NB4 (cell line): ENCODE results near the gene AHRR.

Experiments
- POLR2A ChIP-seq: IDR thresholded peaks from 2 replicates; pipeline ENCODE4 v1.6.1; 2011; ENCODE audit warnings: mild to moderate bottlenecking; ENCODE audit not compliant: insufficient read length; ENCODE audit errors: extremely low read depth
- TF ChIP-seq, protein P1 (sequence below): IDR thresholded peaks from one replicate; pipeline ENCODE4 v1.5.1; 2012; ENCODE audit warnings: low read depth, low read length

DNA sequence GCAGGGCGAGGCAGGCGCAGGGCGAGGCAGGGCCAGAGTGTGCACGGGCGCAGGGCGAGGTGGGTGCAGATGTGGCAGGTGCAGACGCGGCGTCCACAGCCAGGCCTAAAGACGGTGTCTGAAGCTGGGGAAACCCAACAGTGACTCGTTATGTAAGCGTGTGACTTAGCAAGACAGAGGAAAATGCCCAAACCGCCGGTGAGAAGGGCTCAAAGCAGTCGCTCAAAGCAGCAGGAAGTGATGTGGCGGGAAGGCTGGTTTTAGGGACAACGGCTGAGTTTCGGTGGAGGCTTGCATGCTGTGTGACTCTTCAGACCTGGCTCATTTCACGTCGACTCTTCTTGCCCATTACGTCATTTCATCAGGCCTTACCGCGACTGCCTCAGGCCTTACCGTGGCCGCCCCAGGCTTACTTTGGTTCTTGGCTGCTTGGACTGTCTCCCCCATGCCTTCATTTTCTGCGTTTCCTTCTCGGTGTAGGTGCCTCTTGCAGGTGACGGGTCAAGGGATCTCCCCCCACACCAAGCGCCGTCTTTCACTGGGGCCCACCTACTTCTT, 71.0 kb downstream of the AHRR start:
- peak; percentile 44 for TF ChIP-seq POLR2A
- TF ChIP-seq, protein P1, sequence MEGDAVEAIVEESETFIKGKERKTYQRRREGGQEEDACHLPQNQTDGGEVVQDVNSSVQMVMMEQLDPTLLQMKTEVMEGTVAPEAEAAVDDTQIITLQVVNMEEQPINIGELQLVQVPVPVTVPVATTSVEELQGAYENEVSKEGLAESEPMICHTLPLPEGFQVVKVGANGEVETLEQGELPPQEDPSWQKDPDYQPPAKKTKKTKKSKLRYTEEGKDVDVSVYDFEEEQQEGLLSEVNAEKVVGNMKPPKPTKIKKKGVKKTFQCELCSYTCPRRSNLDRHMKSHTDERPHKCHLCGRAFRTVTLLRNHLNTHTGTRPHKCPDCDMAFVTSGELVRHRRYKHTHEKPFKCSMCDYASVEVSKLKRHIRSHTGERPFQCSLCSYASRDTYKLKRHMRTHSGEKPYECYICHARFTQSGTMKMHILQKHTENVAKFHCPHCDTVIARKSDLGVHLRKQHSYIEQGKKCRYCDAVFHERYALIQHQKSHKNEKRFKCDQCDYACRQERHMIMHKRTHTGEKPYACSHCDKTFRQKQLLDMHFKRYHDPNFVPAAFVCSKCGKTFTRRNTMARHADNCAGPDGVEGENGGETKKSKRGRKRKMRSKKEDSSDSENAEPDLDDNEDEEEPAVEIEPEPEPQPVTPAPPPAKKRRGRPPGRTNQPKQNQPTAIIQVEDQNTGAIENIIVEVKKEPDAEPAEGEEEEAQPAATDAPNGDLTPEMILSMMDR: no peak
